Pancreas (tissue), 10 donors: ENCODE results near the gene POLA2. TPM values are rescaled to one million over a fixed set of nuclear protein-coding genes. Genes with fewer than 3 reads are reported as not detected.

ENCODE experiments used
- ATAC-seq, 4 donors: fragments of 200-7000 bp; cut with Tn5 transposase; one replicate each; pipeline versions ENCODE4 v1.8.0 to v1.9.1; 2020; ENCODE audit warnings: mild to moderate bottlenecking in 4 of 4, moderate library complexity in 4 of 4
- DNase-seq, 6 donors: peaks; one replicate each; pipeline ENCODE4 v3.0.0-alpha.2; 2020
- FAIRE-seq: peaks from 2 replicates; lab custom pipeline; 2012; peaks lifted over from hg19 to GRCh38; lab: Jason Lieb, UNC
- H3K27ac ChIP-seq, 4 donors: fragments of 200-600 bp; sonication (generic); 1 replicate in 3 of 4; 2 replicates in 1 of 4; pipeline versions ENCODE4 v1.5.0 to v1.8.0; 2020
- H3K27me3 ChIP-seq, 4 donors: fragments of 200-600 bp; one replicate each; pipeline ENCODE4 v1.8.0; 2021
- H3K36me3 ChIP-seq, 3 donors: fragments of 200-600 bp; sonication (generic) in 1 of 3; one replicate each; pipeline versions ENCODE4 v1.5.0 to v1.8.0; 2020 to 2021
- H3K4me1 ChIP-seq, 3 donors: fragments of 200-600 bp; one replicate each; pipeline ENCODE4 v1.8.0; 2021
- H3K4me3 ChIP-seq, 4 donors: fragments of 200-600 bp; sonication (generic) in 2 of 4; one replicate each; pipeline versions ENCODE4 v1.5.0 to v1.8.0; 2020 to 2021
- H3K9me3 ChIP-seq, 4 donors: fragments of 200-600 bp; one replicate each; pipeline ENCODE4 v1.8.0; 2021
- WGBS, 2 donors: extraction: QIAGEN DNeasy Blood & Tissue Kit; methylation state at CpG; one replicate each; pipeline ENCODE4 v1.1.7; 2013; 5-methylcytosine and 5-hydroxymethylcytosine counted together
- intact Hi-C, 3 donors: fragments of 100-400 bp; cut with DNase I; formaldehyde crosslinking; loops; one replicate each; pipeline versions ENCODE4 v1.11.1 to v1.14.2; 2022
- polyA plus RNA-seq, 2 donors: library from polyadenylated mRNA; stranded (reverse); fragments of 200-250 nt; gene quantifications; one replicate each; pipeline ENCODE4 v1.2.3, GENCODE V29; 2013
- total RNA-seq, 6 donors: library from RNA; stranded (reverse); fragmentation: NEBNext Ultra II Directional in 4 of 6; extraction: Animal tissue kit (Norgen Biotek cat#: 25700) in 4 of 6; gene quantifications; one replicate each; pipeline versions ENCODE4 v1.2.1 to v1.2.4, GENCODE V29; 2021 to 2023
- TF ChIP-seq, protein P1 (sequence below), 4 donors: fragments of 200-600 bp; sonication (generic) in 3 of 4; IDR thresholded peaks; one replicate each; pipeline versions ENCODE4 v1.5.0 to v1.8.0; 2021; ENCODE audit warnings: antibody characterized with exemption in 4 of 4
- donor health status: healthy with polysubstance abuse.
- donor health status: DM: no; HTN: no; CAD: no; lungs with moderate emphysema.
- donor health status: DM: no; HTN: no; CAD: no.
- donor health status: control.
- donor health status: control.
- donor health status: Bipolar disorder and iron deficiency.
- donor health status: DM: yes; HTN: yes; CAD: no.
- donor health status: DM: no; HTN: no; CAD: no.
- donor health status: DM: no; HTN: no; CAD: no.
- donor health status: DM: yes; HTN: yes; CAD: no.

The POLA2 gene
- total and polyA plus RNA-seq, 8 donors = 3.1 to 7.5 (median 5.6) TPM

- Histone ChIP-seq H3K9me3 (no peaks in the 10 kb centered on the region), H3K36me3 (peaks cover 0 to 3% (median 0%) of the 10 kb centered on the region in 3 donors), H3K27ac (no peak overlapping the region), H3K27me3 (no peaks in the 10 kb centered on the region), H3K4me3 (no peak overlapping the region), H3K4me1 (peaks cover 0 to 8% (median 0%) of the 10 kb centered on the region in 3 donors)
- ATAC-seq (no peak), DNase-seq (peak in 1 of 6 donors; percentile 25), FAIRE-seq (no peak)
- TF ChIP-seq, protein P1, sequence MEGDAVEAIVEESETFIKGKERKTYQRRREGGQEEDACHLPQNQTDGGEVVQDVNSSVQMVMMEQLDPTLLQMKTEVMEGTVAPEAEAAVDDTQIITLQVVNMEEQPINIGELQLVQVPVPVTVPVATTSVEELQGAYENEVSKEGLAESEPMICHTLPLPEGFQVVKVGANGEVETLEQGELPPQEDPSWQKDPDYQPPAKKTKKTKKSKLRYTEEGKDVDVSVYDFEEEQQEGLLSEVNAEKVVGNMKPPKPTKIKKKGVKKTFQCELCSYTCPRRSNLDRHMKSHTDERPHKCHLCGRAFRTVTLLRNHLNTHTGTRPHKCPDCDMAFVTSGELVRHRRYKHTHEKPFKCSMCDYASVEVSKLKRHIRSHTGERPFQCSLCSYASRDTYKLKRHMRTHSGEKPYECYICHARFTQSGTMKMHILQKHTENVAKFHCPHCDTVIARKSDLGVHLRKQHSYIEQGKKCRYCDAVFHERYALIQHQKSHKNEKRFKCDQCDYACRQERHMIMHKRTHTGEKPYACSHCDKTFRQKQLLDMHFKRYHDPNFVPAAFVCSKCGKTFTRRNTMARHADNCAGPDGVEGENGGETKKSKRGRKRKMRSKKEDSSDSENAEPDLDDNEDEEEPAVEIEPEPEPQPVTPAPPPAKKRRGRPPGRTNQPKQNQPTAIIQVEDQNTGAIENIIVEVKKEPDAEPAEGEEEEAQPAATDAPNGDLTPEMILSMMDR (IDR thresholded peaks at IDR 0.05) = no peak
- intact Hi-C loops = loop anchor here in 1 of 3 donors (10.0 kb wide), 1 partner anchor 96 kb away; no protein-coding TSS in a partner anchor
- WGBS, 2 donors = 87 to 88% methylated on average over 15 of the region's 15 CpGs
Observed at GRCh38 chr11:65321076-65321475, 59.3 kb downstream of the POLA2 start.

DNA sequence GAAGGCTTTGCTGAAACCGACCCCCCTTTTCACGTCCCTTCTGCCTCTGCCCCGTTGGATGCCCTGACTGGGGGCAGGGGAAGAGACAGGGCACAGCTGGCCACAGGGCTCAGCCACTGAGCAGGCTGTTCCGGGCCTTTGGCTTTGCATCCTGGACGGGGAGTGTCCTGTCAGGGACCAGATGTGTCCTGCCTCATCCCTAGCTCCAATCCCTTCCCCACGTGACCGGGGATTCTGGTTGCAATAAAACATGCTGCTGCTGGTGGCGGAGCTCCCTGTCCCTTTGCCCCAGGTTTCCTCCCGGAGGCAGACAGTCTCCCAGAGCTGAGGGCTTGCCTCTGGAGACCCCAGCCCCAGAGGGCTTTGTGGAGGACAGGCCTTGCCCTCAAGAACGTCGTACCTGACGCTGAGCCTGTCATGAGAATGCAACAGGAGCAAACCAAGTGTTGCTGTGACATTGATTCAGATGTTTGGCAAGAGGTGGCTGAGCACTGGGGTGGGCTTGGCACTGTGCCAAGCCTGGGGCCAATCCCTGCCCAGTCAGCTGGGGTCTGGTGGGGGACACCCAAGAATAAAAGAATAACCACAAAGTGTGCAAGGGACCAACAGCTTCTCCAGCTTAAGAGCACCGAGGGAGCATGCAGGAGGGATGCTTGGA lies 60.2 kb downstream of the POLA2 start:
- H3K4me1 ChIP-seq = peaks cover 0 to 6% (median 0%) of the 10 kb centered on the region in 3 donors
- peaks cover 0 to 3% (median 0%) of the 10 kb centered on the region in 3 donors for H3K36me3 ChIP-seq
- H3K27me3 ChIP-seq = no peaks in the 10 kb centered on the region
- ATAC-seq (no peak), DNase-seq (peak in 1 of 6 donors; percentile 17), FAIRE-seq (no peak)
- WGBS, 2 donors = 74 to 75% methylated on average over 13 of the region's 13 CpGs
- intact Hi-C loops = loop anchor here in 1 of 3 donors (10.0 kb wide), 1 partner anchor 97 kb away; no protein-coding TSS in a partner anchor
- no peak overlapping the region for H3K27ac ChIP-seq
- TF ChIP-seq, protein P1 (IDR thresholded peaks at IDR 0.05) = no peak
- no peaks in the 10 kb centered on the region for H3K9me3 ChIP-seq
- H3K4me3 ChIP-seq = no peak overlapping the region

DNA sequence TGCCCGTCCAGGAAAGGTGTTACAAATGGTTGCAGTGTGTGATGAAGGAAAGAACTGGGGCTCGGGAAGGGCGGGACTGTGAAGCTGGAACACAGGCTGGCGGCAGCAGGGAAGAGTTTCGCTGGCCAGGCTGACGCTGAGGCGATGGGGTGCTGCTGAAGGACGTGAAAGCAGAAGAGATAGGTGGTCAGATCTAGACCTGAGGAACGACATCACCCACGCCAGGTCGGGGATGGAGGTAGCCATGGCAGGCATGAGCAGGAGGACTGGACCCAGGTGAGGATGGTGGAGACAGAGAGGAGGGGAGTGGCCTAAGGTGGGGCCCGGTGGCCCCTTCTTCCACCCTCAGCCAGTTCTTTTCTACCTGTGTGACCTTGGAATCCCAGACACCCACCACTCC lies 62.1 kb downstream of the POLA2 start:
- TF ChIP-seq, protein P1 (IDR thresholded peaks at IDR 0.05) = no peak
- Histone ChIP-seq H3K4me1 (no peaks in the 10 kb centered on the region), H3K9me3 (no peaks in the 10 kb centered on the region), H3K4me3 (no peak overlapping the region), H3K36me3 (peaks cover 0 to 3% (median 0%) of the 10 kb centered on the region in 3 donors), H3K27ac (no peak overlapping the region), H3K27me3 (no peaks in the 10 kb centered on the region)
- FAIRE-seq = no peak
- 55 to 60% methylated on average over 12 of the region's 12 CpGs for WGBS, 2 donors
- ATAC-seq = peak in 1 of 4 donors; percentile 19
- DNase-seq = no peak
- intact Hi-C loops = loop anchor here in 1 of 3 donors (10.0 kb wide), 1 partner anchor 99 kb away; no protein-coding TSS in a partner anchor

DNA sequence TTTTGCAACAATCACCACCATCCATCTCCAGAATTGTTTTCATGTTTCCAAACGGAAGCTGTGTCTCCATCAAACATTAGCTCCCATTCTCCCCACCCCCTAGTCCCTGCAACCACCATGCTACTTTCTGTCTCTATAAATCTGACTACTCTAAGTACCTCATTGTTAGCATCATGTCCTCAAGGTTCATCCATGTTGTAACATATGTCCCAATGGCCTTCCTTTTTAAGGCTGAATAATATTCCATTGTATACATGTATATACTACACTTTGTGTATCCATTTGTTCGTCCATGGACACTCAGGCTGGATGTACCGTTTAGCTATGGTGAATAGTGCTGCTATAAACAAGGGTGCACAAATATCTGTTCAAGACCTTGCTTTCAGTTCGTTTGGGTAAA lies 63.7 kb downstream of the POLA2 start:
- FAIRE-seq (no peak), ATAC-seq (no peak), DNase-seq (no peak)
- Histone ChIP-seq H3K4me1 (peaks cover 0 to 5% (median 3%) of the 10 kb centered on the region in 3 donors), H3K9me3 (no peaks in the 10 kb centered on the region), H3K27ac (no peak overlapping the region), H3K27me3 (no peaks in the 10 kb centered on the region), H3K36me3 (peaks cover 0 to 3% (median 0%) of the 10 kb centered on the region in 3 donors), H3K4me3 (no peak overlapping the region)
- intact Hi-C loops = loop anchor here in 1 of 3 donors (10.0 kb wide), 1 partner anchor 101 kb away; no protein-coding TSS in a partner anchor
- TF ChIP-seq, protein P1 (IDR thresholded peaks at IDR 0.05) = no peak
- WGBS, 2 donors = 71 to 77% methylated on average over 4 of the region's 4 CpGs

- no peak for ATAC-seq
- no peak for FAIRE-seq
- Histone ChIP-seq H3K9me3 (no peaks in the 10 kb centered on the region), H3K27me3 (no peaks in the 10 kb centered on the region), H3K4me1 (peaks cover 0 to 5% (median 3%) of the 10 kb centered on the region in 3 donors), H3K4me3 (no peak overlapping the region), H3K27ac (no peak overlapping the region), H3K36me3 (no peaks in the 10 kb centered on the region)
- TF ChIP-seq, protein P1 (IDR thresholded peaks at IDR 0.05) = no peak
- intact Hi-C loops = loop anchor here in 1 of 3 donors (10.0 kb wide), 1 partner anchor 102 kb away; no protein-coding TSS in a partner anchor
- no peak for DNase-seq
- 76 to 85% methylated on average over 8 of the region's 8 CpGs for WGBS, 2 donors
Observed at GRCh38 chr11:65327021-65327420, 65.3 kb downstream of the POLA2 start.
